Upper lobe of left lung (tissue), 4 donors: ENCODE measurements around the gene PLCB4.
"Not testable (repeated sequence)": the region's sequence is repeated elsewhere in the genome, so short reads cannot be mapped to it uniquely, and the experiment has no call there.

Experiments used
- CTCF ChIP-seq, 6 experiments: fragments of 450-650 bp in 4 of 6; fragments of 200-600 bp in 2 of 6; sonication (generic) in 2 of 6; IDR thresholded peaks; one replicate each; pipeline ENCODE4 v1.5.1; 2016 to 2019; ENCODE audit warnings: antibody characterized with exemption in 6 of 6
- EP300 ChIP-seq, 4 donors: sonication (generic); formaldehyde crosslinking; IDR thresholded peaks; one replicate each; pipeline ENCODE4 v1.5.1; 2017; ENCODE audit warnings: antibody characterized with exemption in 4 of 4, control low read depth in 2 of 4
- POLR2A ChIP-seq, 4 donors: fragments of 450-650 bp; IDR thresholded peaks; one replicate each; pipeline ENCODE4 v1.5.1; 2016 to 2017; ENCODE audit warnings: antibody characterized with exemption in 4 of 4, mild to moderate bottlenecking in 2 of 4
- POLR2AphosphoS5 ChIP-seq, 2 donors: sonication (generic); formaldehyde crosslinking; IDR thresholded peaks; one replicate each; pipeline ENCODE4 v1.5.1; 2017; ENCODE audit warnings: antibody characterized with exemption in 2 of 2

- TF ChIP-seq POLR2A, EP300, CTCF, POLR2AphosphoS5 (IDR thresholded peaks at IDR 0.05): not testable (repeated sequence)
These were observed 83.3 kb downstream of the PLCB4 start for GRCh38 chr20:9152139-9152538.
